Aorta (tissue), 5 donors: ENCODE measurements around the gene HUNK. TPM values are rescaled to one million over a fixed set of nuclear protein-coding genes. Genes with fewer than 3 reads are reported as not detected.
A peak's percentile ranks its signal among the peaks of the same experiment; 100 is the strongest.

Experiments
- ATAC-seq: fragments of 200-7000 bp; cut with Tn5 transposase; one replicate; pipeline ENCODE4 v1.9.1; 2022; ENCODE audit warnings: moderate library complexity; ENCODE audit not compliant: low FRiP score
- DNase-seq, 2 donors: peaks; one replicate each; pipeline ENCODE4 v3.0.0-alpha.2; 2020
- H3K27ac ChIP-seq, 2 donors: one replicate each; pipeline ENCODE4 v1.5.1; 2013; ENCODE audit warnings: low read length in 2 of 2, mild to moderate bottlenecking in 2 of 2, moderate library complexity in 2 of 2, control low read depth in 1 of 2, inconsistent platforms in 1 of 2, low read depth in 1 of 2
- H3K27me3 ChIP-seq, 2 donors: one replicate each; pipeline ENCODE4 v1.6.1; 2013; ENCODE audit warnings: control low read depth in 1 of 2, low read length in 1 of 2, mild to moderate bottlenecking in 1 of 2, moderate library complexity in 1 of 2; ENCODE audit not compliant: insufficient read depth in 2 of 2, control insufficient read depth in 1 of 2
- H3K36me3 ChIP-seq, 2 donors: one replicate each; pipeline ENCODE4 v1.6.1; 2013; ENCODE audit warnings: control low read depth in 1 of 2, low read length in 1 of 2, mild to moderate bottlenecking in 1 of 2; ENCODE audit not compliant: insufficient read depth in 2 of 2, control insufficient read depth in 1 of 2
- H3K4me1 ChIP-seq, 2 donors: one replicate each; pipeline ENCODE4 v1.6.1; 2013; ENCODE audit warnings: low read length in 2 of 2, control low read depth in 1 of 2, mild to moderate bottlenecking in 1 of 2, moderate library complexity in 1 of 2; ENCODE audit not compliant: insufficient read depth in 2 of 2, control insufficient read depth in 1 of 2
- H3K4me3 ChIP-seq, 2 donors: one replicate each; pipeline ENCODE4 v1.5.1; 2013; ENCODE audit warnings: low read length in 2 of 2, control low read depth in 1 of 2, mild to moderate bottlenecking in 1 of 2
- H3K9me3 ChIP-seq: one replicate; pipeline ENCODE4 v1.6.1; 2013; ENCODE audit warnings: mild to moderate bottlenecking, low read length; ENCODE audit not compliant: control insufficient read depth
- WGBS, 2 donors: extraction: QIAGEN DNeasy Blood & Tissue Kit; methylation state at CpG; one replicate each; pipeline ENCODE4 v1.1.7; 2013; 5-methylcytosine and 5-hydroxymethylcytosine counted together
- intact Hi-C, 2 donors: fragments of 100-400 bp; cut with DNase I; formaldehyde crosslinking; loops; one replicate each; pipeline versions ENCODE4 v1.14.2 to v1.15.0; 2022
- long read RNA-seq, 2 donors: library from polyadenylated mRNA; unstranded; transcript quantifications; one replicate each; pipeline ENCODE4 v2.0.0, GENCODE V29; 2020 to 2021
- polyA plus RNA-seq, 2 donors: library from polyadenylated mRNA; stranded (reverse); fragments of 200-250 nt; gene quantifications; one replicate each; pipeline ENCODE4 v1.2.3, GENCODE V29; 2013
- total RNA-seq, 2 donors: library from RNA; stranded (reverse); fragmentation: NEBNext Ultra II Directional; extraction: Animal tissue kit (Norgen Biotek cat#: 25700); gene quantifications; one replicate each; pipeline ENCODE4 v1.2.1, GENCODE V29; 2021
- donor health status: healthy with polysubstance abuse.
- donor health status: Bipolar disorder and iron deficiency.
- donor health status: DM: no; HTN: no; CAD: no.
- donor health status: DM: no; HTN: no; CAD: no.
- donor health status: DM: yes; HTN: yes; CAD: no.

Gene HUNK
- total RNA-seq = 1 to 10 TPM in 1 of 2 donors, under 1 TPM in 1; 0.45 to 5.2 TPM
- under 1 TPM in 1 of 2 donors, not detected in 1; 0.13 TPM for polyA plus RNA-seq
- long read RNA-seq, donor 1 = 0 reads
- long read RNA-seq, donor 2, partial matches to known transcripts = 0 of 1 reads
- long read RNA-seq, donor 2, other reads (novel, unspliced or antisense) = 1 of 1 reads

DNA sequence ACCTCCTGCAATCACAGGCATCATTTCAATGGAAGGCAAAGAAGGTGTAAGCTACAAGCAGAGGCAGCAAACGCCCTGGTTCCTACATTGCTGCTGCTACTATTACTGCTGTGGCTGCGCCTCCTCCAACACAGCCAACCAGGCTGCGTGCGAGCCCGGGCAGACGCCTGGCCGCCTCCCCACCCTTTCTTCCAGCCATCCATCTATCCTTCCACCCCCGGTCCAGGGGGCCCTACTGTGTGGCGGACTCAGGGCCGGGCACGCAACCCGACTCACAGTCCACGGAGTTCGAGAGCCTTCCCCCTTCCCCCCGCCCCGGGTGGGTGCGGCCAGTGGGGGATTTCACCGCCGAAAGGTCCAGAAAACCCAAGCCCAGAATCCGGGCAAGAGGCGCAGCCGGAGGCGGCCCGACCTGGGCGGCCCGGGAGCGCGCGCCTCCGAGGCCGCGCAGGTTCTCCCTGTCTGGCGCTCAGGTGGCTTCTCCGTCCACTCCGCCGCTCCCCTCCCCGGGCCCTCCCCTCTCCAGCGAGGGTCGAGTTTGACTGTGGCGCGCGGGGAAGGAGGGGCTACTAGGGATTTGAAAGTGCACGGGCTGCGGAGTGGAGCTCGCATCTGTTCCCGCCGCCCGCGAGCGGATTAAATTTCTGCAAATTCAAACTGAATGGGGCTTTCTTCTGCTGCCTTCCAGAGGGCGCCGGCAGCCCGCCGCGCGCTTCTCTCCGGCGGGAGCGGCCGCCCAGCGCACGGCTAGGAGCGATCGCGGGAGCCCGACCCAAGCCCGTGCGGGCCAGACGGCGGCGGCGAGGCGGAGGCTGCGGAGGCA, at the start of gene HUNK:
Gene HUNK (plus strand): TSS at position 569 of the 823 bp plus-strand sequence. CDS start 655 bp downstream, outside the sequence.
- H3K36me3 ChIP-seq = no peaks in the 10 kb centered on the region
- H3K4me3 ChIP-seq = peak within 1 kb of the TSS; percentile 44 to 62
- H3K27me3 ChIP-seq = no peaks in the 10 kb centered on the region
- ATAC-seq (peak; percentile 43), DNase-seq (peak in 1 of 2 donors; percentile 78)
- WGBS, 2 donors = 0 to 1% methylated on average over 55 to 74 of the region's 74 CpGs
- no peak within 1 kb of the TSS for H3K27ac ChIP-seq
- no peaks in the 10 kb centered on the region for H3K4me1 ChIP-seq
- intact Hi-C loops = loop anchor here in 1 of 2 donors (10.0 kb wide), 1 partner anchor 222 kb away; no protein-coding TSS in a partner anchor
- H3K9me3 ChIP-seq = no peaks in the 10 kb centered on the region

DNA sequence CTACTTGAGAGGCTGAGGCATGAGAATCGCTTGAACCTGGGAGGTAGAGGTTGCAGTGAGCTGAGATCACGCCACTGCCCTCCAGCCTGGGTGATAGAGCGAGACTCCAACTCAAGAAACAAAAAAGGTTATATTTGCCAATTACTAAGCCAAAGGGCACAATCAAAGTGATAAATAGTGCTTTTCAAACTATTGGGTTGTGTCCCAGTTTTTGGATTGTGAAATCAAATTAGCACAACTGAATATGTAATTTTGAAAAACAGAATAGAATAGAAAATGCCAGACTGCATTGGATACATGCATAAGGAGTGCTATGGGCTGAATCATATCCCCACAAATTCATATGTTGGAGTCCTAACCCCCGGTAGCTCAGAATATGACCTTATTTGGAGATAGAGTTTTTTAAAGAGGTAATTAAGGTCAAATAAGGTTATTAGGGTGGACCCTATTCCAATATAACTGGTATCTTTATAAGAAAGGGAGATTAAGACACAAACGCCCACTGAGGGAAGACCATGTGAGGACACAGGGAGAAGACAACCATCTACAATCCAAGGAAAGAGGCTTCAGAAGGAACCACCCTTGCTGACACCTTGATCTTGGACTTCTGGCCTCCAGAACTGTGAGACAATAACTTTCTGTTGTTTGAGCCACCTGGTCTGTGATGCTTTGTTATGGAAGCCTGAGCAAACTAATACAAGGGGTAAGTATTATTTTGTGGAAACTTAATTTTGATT, 42.9 kb upstream of the HUNK start:
- H3K36me3 ChIP-seq = no peaks in the 10 kb centered on the region
- 88 to 91% methylated on average over 5 of the region's 5 CpGs for WGBS, 2 donors
- H3K4me1 ChIP-seq = no peaks in the 10 kb centered on the region
- DNase-seq = no peak
- no peak overlapping the region for H3K27ac ChIP-seq
- no peak for ATAC-seq
- H3K27me3 ChIP-seq = no peaks in the 10 kb centered on the region
- no peaks in the 10 kb centered on the region for H3K9me3 ChIP-seq
- H3K4me3 ChIP-seq = no peak overlapping the region
- intact Hi-C loops = no loop called here

DNA sequence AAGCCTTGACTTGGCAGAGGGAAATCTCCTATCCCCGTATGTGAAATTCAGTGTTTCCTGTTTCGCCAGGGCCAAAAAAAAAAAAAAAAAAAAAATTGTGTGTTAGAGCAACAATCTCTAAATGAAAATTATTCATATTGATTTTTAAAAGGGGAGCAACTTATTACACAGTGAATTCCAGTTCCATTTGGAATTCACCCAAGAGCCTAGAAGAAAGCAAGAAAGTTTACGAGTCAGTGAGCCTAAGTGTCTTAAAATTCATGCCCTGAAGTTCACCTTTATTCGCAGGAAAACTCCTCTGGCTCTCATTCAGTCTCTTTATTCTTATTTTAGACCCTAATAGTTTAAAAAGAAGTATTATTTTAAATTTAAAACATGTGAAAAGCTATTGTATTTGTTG, 42.1 kb upstream of the HUNK start:
- DNase-seq (no peak), ATAC-seq (no peak)
- Histone ChIP-seq H3K4me3 (no peak overlapping the region), H3K4me1 (no peaks in the 10 kb centered on the region), H3K9me3 (no peaks in the 10 kb centered on the region), H3K27ac (no peak overlapping the region), H3K36me3 (no peaks in the 10 kb centered on the region), H3K27me3 (no peaks in the 10 kb centered on the region)
- intact Hi-C loops = no loop called here
- WGBS, 2 donors = 39 to 46% methylated on average over 4 of the region's 4 CpGs

DNA sequence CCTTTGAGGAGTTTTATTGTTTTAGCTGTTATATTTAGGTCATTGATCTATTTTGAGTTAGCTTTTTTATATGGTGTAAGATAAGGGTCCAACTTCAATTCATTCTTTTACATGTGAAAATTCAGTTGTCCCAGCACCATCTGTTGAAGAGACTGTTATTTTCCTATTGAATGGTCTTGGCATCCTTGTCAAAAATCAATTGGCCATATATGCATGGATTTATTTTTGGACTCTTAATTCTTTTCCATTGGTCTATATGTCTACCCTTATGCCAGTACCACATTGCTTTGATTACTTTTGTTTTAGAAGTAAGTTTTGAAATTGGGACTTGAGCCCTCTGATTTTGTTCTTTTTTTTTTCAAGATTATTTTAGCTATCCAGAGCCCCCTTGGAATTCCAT, 35.8 kb upstream of the HUNK start:
- no peak overlapping the region for H3K4me3 ChIP-seq
- no peaks in the 10 kb centered on the region for H3K36me3 ChIP-seq
- DNase-seq (no peak), ATAC-seq (no peak)
- no peaks in the 10 kb centered on the region for H3K27me3 ChIP-seq
- no peaks in the 10 kb centered on the region for H3K4me1 ChIP-seq
- no peak overlapping the region for H3K27ac ChIP-seq
- no peaks in the 10 kb centered on the region for H3K9me3 ChIP-seq
- intact Hi-C loops = no loop called here

DNA sequence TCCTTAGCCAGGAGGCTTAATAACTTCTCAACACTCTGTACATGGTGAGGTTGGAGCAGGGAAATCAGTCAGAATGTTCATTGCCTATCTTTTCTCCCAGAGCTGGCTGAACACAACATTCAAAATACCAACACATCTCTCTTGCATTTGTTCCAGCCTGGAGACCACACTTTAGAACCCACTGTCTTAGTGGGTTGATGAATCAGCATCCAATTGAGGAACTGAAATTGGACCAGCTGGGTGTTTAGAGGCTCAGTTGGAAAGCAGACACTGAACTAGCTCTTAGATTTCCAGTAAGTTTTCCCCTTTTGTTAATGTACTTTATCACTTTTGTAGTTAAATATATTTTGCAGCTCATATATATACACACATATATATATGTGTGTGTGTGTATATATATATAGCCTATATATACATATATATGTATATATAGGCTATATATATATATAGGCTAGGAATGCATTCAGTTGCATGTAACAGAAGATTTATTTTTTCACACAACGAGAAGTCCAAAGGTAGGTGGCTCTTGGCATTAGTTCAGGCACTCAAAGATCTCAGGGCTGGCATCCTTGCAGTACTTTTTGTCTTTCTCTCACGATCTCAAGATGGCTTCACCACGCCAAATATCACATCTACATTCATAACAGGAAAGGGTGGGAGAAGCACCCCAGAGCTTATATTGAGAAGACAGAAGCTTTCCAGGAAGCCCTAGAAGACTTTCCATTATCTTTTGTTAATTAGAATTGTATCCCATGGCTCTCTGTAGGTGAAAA, 35.0 kb upstream of the HUNK start:
- Histone ChIP-seq H3K9me3 (no peaks in the 10 kb centered on the region), H3K4me1 (no peaks in the 10 kb centered on the region), H3K27ac (no peak overlapping the region), H3K27me3 (no peaks in the 10 kb centered on the region), H3K36me3 (no peaks in the 10 kb centered on the region), H3K4me3 (no peak overlapping the region)
- intact Hi-C loops = no loop called here
- DNase-seq = no peak
- WGBS, 2 donors = 58 to 66% methylated on average over 3 of the region's 3 CpGs
- ATAC-seq = no peak

DNA sequence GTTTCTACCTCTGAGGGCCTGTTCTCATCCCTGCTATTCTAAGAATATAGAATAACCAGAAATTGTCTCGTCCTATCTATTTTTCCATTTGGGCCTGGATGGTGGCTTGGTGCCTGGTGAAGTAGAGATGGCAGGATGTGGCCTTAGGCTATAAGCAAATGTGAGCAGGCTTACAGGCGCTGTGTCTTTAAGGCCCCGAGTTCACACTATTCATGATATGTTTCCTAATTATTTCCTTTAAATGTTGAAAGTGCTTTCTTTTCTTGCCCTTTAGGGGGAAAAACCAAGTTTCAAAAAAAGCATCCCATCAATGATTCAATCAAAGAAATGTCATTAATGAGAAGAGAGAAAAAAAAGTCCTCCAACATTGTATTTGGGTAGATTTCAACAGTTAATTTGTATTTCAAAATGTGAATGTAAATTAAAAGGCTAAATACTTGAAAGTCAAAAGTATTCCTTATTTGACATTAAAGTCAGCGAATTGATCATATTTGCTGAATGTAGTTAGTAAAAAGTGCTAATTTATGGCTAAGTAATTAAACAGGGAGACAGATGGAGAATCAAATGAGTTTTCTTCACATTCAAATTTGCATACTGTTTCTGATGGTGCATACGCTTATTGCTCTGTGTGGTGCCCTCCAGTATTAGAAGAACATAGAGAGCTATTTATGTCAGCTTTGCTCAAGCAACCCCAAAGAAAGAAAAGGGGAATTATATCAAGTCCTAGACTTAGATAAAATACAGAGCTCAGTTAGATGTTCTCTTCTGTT, 34.0 kb upstream of the HUNK start:
- Histone ChIP-seq H3K27me3 (no peaks in the 10 kb centered on the region), H3K36me3 (no peaks in the 10 kb centered on the region), H3K27ac (no peak overlapping the region), H3K9me3 (no peaks in the 10 kb centered on the region), H3K4me1 (no peaks in the 10 kb centered on the region), H3K4me3 (no peak overlapping the region)
- ATAC-seq (no peak), DNase-seq (no peak)
- WGBS, 2 donors = 89 to 90% methylated on average over 5 of the region's 5 CpGs
- intact Hi-C loops = no loop called here

DNA sequence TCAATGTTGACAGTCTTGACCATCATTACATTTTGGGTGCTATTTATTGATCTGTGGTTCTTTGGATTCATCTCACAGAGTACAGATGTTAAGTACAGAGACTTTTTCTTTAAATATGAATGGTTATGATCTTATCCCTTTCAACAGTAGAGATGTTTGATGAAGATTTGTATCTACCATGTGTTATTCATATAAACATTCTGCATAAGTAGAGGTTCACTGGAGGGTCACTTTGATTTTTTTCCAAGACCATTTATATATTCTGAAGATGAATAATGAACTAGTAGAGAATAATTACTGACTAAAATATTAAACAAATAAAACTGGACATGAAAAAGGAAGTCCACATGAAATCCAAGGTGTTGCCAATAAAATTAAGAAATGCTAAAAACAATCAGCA, 28.6 kb upstream of the HUNK start:
- H3K27ac ChIP-seq = no peak overlapping the region
- intact Hi-C loops = no loop called here
- H3K36me3 ChIP-seq = no peaks in the 10 kb centered on the region
- H3K9me3 ChIP-seq = no peaks in the 10 kb centered on the region
- ATAC-seq (no peak), DNase-seq (no peak)
- H3K4me1 ChIP-seq = no peaks in the 10 kb centered on the region
- no peak overlapping the region for H3K4me3 ChIP-seq
- H3K27me3 ChIP-seq = peaks cover 0 to 1% of the 10 kb centered on the region in 2 donors

DNA sequence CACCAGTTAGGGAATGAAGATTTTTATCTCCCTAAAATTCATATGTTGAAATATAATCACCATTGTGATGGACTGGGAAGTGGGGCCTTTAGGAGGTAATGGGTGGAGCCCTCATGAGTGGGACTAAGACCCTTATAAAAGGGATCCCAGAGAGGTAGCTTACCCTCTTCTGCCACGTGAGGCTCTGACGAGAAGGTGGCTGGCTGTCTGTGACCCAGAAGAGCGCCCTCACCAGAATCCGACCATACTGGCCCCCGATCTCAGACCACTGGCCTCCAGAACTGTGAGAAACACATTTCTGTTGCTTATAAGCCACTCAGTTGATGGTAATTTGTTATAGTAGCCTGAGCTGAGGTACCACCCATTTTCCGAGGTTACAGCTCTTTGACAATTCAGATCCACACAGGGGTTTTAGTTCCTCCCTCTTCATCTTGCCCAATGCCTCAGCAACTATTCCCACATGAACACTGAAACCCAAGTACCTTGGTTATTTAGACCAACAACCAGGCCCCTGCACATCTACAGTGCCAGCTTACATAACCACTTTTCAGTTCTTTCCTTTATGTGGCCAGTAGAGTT, 27.6 kb upstream of the HUNK start:
- ATAC-seq (no peak), DNase-seq (no peak)
- H3K4me3 ChIP-seq = no peak overlapping the region
- intact Hi-C loops = no loop called here
- no peaks in the 10 kb centered on the region for H3K9me3 ChIP-seq
- 74 to 78% methylated on average over 6 of the region's 6 CpGs for WGBS, 2 donors
- H3K4me1 ChIP-seq = no peaks in the 10 kb centered on the region
- H3K27ac ChIP-seq = no peak overlapping the region
- peaks cover 0 to 1% of the 10 kb centered on the region in 2 donors for H3K27me3 ChIP-seq
- H3K36me3 ChIP-seq = no peaks in the 10 kb centered on the region
